Liver (tissue), 9 donors: ENCODE results near the gene ACTR1A. TPM values are rescaled to one million over a fixed set of nuclear protein-coding genes. Genes with fewer than 3 reads are reported as not detected.
A peak's percentile ranks its signal among the peaks of the same experiment; 100 is the strongest.

Source experiments
- DNase-seq: peaks from one replicate; pipeline ENCODE4 v3.0.0-alpha.2; 2017; ENCODE audit warnings: low spot score
- H3K27ac ChIP-seq, 2 donors: one replicate each; pipeline ENCODE4 v1.7.0; 2013; ENCODE audit warnings: inconsistent platforms in 2 of 2, low read length in 2 of 2, control low read depth in 1 of 2, low read depth in 1 of 2, mild to moderate bottlenecking in 1 of 2
- H3K27me3 ChIP-seq, 4 donors: one replicate each; pipeline versions ENCODE4 v1.6.1 to v1.7.0; 2013; ENCODE audit warnings: low read length in 3 of 4, inconsistent platforms in 1 of 4, mild to moderate bottlenecking in 1 of 4, moderate library complexity in 1 of 4; ENCODE audit not compliant: control insufficient read depth in 4 of 4, insufficient read depth in 4 of 4
- H3K36me3 ChIP-seq, 4 donors: one replicate each; pipeline versions ENCODE4 v1.6.1 to v1.7.0; 2013; ENCODE audit warnings: low read length in 3 of 4, mild to moderate bottlenecking in 3 of 4, low read depth in 1 of 4, moderate library complexity in 1 of 4; ENCODE audit not compliant: control insufficient read depth in 4 of 4, insufficient read depth in 3 of 4
- H3K4me1 ChIP-seq, 4 donors: one replicate each; pipeline versions ENCODE4 v1.6.1 to v1.7.0; 2013; ENCODE audit warnings: low read length in 3 of 4, mild to moderate bottlenecking in 3 of 4, moderate library complexity in 1 of 4; ENCODE audit not compliant: control insufficient read depth in 4 of 4, insufficient read depth in 4 of 4
- H3K4me3 ChIP-seq, 3 donors: one replicate each; pipeline versions ENCODE4 v1.6.1 to v1.7.0; 2013; ENCODE audit warnings: low read length in 3 of 3, control low read depth in 1 of 3, low read depth in 1 of 3, mild to moderate bottlenecking in 1 of 3
- H3K9ac ChIP-seq, 2 donors: one replicate each; pipeline ENCODE4 v1.7.0; 2013; ENCODE audit warnings: low read length in 2 of 2, mild to moderate bottlenecking in 2 of 2, moderate library complexity in 2 of 2, control low read depth in 1 of 2, low read depth in 1 of 2
- H3K9me3 ChIP-seq, 4 donors: one replicate each; pipeline versions ENCODE4 v1.6.1 to v1.7.0; 2013; ENCODE audit warnings: low read length in 3 of 4; ENCODE audit not compliant: control insufficient read depth in 4 of 4
- EGR1 ChIP-seq, 2 donors: IDR thresholded peaks; 2 replicates each; pipeline ENCODE4 v1.6.1; 2016 to 2018; ENCODE audit warnings: antibody characterized with exemption in 2 of 2, low read depth in 2 of 2
- FOXA1 ChIP-seq: IDR thresholded peaks from 2 replicates; pipeline ENCODE4 v1.6.1; 2016; ENCODE audit warnings: antibody characterized with exemption
- GABPA ChIP-seq, 2 donors: IDR thresholded peaks in 1 of 2; conservative IDR thresholded peaks in 1 of 2; 2 replicates each; pipeline ENCODE4 v1.6.1; 2016; ENCODE audit warnings: antibody characterized with exemption in 2 of 2, mild to moderate bottlenecking in 1 of 2, moderate library complexity in 1 of 2
- HNF4A ChIP-seq, 2 donors: conservative IDR thresholded peaks; 2 replicates each; pipeline ENCODE4 v1.6.1; 2016; ENCODE audit warnings: antibody characterized with exemption in 2 of 2, mild to moderate bottlenecking in 2 of 2
- HNF4G ChIP-seq: IDR thresholded peaks from 2 replicates; pipeline ENCODE4 v1.6.1; 2016; ENCODE audit warnings: antibody characterized with exemption
- JUND ChIP-seq, 2 donors: IDR thresholded peaks; 2 replicates each; pipeline ENCODE4 v1.6.1; 2016; ENCODE audit warnings: antibody characterized with exemption in 2 of 2
- NR2F2 ChIP-seq: IDR thresholded peaks from 2 replicates; pipeline ENCODE4 v1.6.1; 2016; ENCODE audit warnings: antibody characterized with exemption
- RAD21 ChIP-seq, 2 donors: IDR thresholded peaks; 2 replicates each; pipeline ENCODE4 v1.6.1; 2016; ENCODE audit warnings: antibody characterized with exemption in 2 of 2, mild to moderate bottlenecking in 2 of 2
- RXRA ChIP-seq, 2 donors: IDR thresholded peaks; 2 replicates each; pipeline ENCODE4 v1.6.1; 2017 to 2018; ENCODE audit warnings: antibody characterized with exemption in 2 of 2, mild to moderate bottlenecking in 1 of 2
- SP1 ChIP-seq: IDR thresholded peaks from 2 replicates; pipeline ENCODE4 v1.6.1; 2018; ENCODE audit warnings: antibody characterized with exemption, mild to moderate bottlenecking
- TAF1 ChIP-seq: conservative IDR thresholded peaks from 2 replicates; pipeline ENCODE4 v1.6.1; 2016; ENCODE audit warnings: antibody characterized with exemption, mild to moderate bottlenecking
- YY1 ChIP-seq: IDR thresholded peaks from 2 replicates; pipeline ENCODE4 v1.6.1; 2016; ENCODE audit warnings: antibody characterized with exemption, mild to moderate bottlenecking
- WGBS: extraction: QIAGEN DNeasy Blood & Tissue Kit; methylation state at CpG from one replicate; pipeline ENCODE4 v1.1.7; 2013; 5-methylcytosine and 5-hydroxymethylcytosine counted together
- polyA plus RNA-seq, 2 donors: library from polyadenylated mRNA; stranded (reverse) in 1 of 2; unstranded in 1 of 2; fragments of 200-250 nt in 1 of 2; fragments of >200 nt in 1 of 2; fragmentation: Nextera tagmentation in 1 of 2; extraction: Ambion mirVana in 1 of 2; gene quantifications; one replicate each; pipeline versions ENCODE4 v1.2.1 to v1.2.3, GENCODE V29; 2013 to 2015
- total RNA-seq, 2 donors: library from RNA; depleted of rRNA; stranded (reverse); fragments of >200 nt; gene quantifications; one replicate each; pipeline ENCODE4 v1.2.3, GENCODE V29; 2014
- TF ChIP-seq, protein P1 (sequence below): IDR thresholded peaks from 2 replicates; pipeline ENCODE4 v1.6.1; 2016; ENCODE audit warnings: antibody characterized with exemption, mild to moderate bottlenecking
- TF ChIP-seq, protein P2 (sequence below): fragments of 150-350 bp; IDR thresholded peaks from 2 replicates; pipeline ENCODE4 v1.5.1; 2017; ENCODE audit warnings: improper control_type of control experiment, low read depth, low read length; ENCODE audit not compliant: missing input control
- TF ChIP-seq, protein P3 (sequence below): IDR thresholded peaks from 2 replicates; pipeline ENCODE4 v1.6.1; 2016; ENCODE audit warnings: antibody characterized with exemption
- TF ChIP-seq, protein P4 (sequence below): IDR thresholded peaks from 2 replicates; pipeline ENCODE4 v1.6.1; 2016; ENCODE audit warnings: antibody characterized with exemption
- donor health status: healthy.
- donor health status: healthy.
- donor health status: healthy.
- donor health status: healthy.
- donor health status: healthy.

Gene ACTR1A
- total and polyA plus RNA-seq, 4 donors, result 24.5 to 51.9 (median 35.3) TPM

DNA sequence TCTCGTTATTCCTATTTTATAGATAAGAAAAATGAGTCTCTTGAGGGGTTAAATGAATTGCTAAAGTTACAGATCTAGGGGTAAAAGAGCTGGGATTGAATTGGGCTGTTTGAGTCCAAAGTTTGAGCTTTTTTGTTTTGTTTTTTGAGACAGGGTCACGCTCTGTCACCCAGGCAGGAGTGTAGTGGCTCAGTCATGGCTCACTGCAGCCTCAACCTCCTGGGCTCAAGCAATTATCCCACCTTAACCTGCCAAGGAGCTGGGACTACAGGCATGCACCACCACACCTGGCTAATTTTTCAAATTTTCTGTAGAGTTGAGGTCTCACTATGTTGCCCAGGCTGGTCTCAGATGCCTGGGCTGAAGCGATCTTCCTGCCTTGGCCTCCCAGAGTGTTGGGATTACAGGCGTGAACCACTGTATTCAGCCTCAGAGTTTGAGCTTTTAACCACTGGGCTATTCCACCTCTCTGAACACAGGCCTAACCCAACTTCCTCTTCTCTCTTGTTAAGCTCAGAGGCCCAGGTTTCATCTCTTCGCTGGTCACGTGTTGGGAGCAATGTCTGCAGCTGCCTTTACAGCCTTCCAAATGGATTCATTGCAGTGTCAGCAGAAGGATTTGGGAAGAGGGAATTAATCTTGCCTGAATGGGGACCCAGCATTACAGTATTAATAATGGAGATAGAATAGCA, 9.2 kb upstream of the ACTR1A start:
- TF ChIP-seq RAD21 (IDR thresholded peaks at IDR 0.05) (no peak), JUND (IDR thresholded peaks at IDR 0.05) (no peak), NR2F2 (no peak), HNF4A (conservative IDR thresholded peaks at IDR 0.05) (peak; percentile 68 to 72), HNF4G (peak; percentile 31), FOXA1 (no peak), SP1 (peak; percentile 64), RXRA (IDR thresholded peaks at IDR 0.05) (peak in 1 of 2 donors; percentile 21)
- Histone ChIP-seq H3K4me3 (no peak overlapping the region), H3K27ac (peak overlapping the region in 1 of 2 donors; percentile 25), H3K27me3 (no peaks in the 10 kb centered on the region), H3K9ac (no peak overlapping the region), H3K9me3 (no peaks in the 10 kb centered on the region), H3K36me3 (peaks cover 0 to 15% (median 9%) of the 10 kb centered on the region in 4 donors), H3K4me1 (peaks cover 4 to 16% (median 11%) of the 10 kb centered on the region in 4 donors)
- DNase-seq, result no peak
- WGBS, result 61% methylated on average over 6 of the region's 6 CpGs

DNA sequence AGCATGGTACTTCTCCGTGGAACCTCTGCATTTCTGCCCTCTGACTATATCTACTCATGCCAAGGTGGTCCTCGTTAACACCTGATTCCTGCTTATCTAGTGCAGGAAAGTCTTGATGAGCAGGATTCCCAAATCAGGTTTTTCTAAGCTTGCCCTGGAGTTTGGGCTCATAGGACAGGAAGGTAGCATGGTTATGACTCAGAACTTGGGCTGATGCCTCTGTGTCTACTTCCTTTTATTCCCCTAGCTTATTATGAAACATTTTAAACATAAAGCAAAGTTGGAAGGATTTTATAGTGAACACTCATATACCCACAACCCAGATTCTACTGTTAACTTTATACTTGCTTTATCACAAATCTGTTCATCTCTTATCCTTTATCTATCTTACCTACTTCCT, 6.9 kb upstream of the ACTR1A start:
- DNase-seq, result no peak
- no peaks in the 10 kb centered on the region for H3K27me3 ChIP-seq
- no peak overlapping the region for H3K27ac ChIP-seq
- 63% methylated on average over 2 of the region's 2 CpGs for WGBS
- no peaks in the 10 kb centered on the region for H3K9me3 ChIP-seq
- no peak overlapping the region for H3K4me3 ChIP-seq
- peaks cover 0 to 15% (median 9%) of the 10 kb centered on the region in 4 donors for H3K36me3 ChIP-seq
- TF ChIP-seq GABPA (IDR thresholded peaks at IDR 0.05 in 1 of 2, conservative IDR thresholded peaks at IDR 0.05 in 1 of 2) (no peak), SP1 (no peak), JUND (IDR thresholded peaks at IDR 0.05) (no peak), RXRA (IDR thresholded peaks at IDR 0.05) (no peak), YY1 (no peak), TAF1 (no peak), HNF4A (conservative IDR thresholded peaks at IDR 0.05) (no peak), EGR1 (IDR thresholded peaks at IDR 0.05; ENCODE audit: low read depth in 2 of 2) (no peak), HNF4G (no peak), FOXA1 (no peak), NR2F2 (no peak), RAD21 (IDR thresholded peaks at IDR 0.05) (no peak)
- TF ChIP-seq, protein P1, sequence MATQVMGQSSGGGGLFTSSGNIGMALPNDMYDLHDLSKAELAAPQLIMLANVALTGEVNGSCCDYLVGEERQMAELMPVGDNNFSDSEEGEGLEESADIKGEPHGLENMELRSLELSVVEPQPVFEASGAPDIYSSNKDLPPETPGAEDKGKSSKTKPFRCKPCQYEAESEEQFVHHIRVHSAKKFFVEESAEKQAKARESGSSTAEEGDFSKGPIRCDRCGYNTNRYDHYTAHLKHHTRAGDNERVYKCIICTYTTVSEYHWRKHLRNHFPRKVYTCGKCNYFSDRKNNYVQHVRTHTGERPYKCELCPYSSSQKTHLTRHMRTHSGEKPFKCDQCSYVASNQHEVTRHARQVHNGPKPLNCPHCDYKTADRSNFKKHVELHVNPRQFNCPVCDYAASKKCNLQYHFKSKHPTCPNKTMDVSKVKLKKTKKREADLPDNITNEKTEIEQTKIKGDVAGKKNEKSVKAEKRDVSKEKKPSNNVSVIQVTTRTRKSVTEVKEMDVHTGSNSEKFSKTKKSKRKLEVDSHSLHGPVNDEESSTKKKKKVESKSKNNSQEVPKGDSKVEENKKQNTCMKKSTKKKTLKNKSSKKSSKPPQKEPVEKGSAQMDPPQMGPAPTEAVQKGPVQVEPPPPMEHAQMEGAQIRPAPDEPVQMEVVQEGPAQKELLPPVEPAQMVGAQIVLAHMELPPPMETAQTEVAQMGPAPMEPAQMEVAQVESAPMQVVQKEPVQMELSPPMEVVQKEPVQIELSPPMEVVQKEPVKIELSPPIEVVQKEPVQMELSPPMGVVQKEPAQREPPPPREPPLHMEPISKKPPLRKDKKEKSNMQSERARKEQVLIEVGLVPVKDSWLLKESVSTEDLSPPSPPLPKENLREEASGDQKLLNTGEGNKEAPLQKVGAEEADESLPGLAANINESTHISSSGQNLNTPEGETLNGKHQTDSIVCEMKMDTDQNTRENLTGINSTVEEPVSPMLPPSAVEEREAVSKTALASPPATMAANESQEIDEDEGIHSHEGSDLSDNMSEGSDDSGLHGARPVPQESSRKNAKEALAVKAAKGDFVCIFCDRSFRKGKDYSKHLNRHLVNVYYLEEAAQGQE, result no peak
- TF ChIP-seq, protein P2, sequence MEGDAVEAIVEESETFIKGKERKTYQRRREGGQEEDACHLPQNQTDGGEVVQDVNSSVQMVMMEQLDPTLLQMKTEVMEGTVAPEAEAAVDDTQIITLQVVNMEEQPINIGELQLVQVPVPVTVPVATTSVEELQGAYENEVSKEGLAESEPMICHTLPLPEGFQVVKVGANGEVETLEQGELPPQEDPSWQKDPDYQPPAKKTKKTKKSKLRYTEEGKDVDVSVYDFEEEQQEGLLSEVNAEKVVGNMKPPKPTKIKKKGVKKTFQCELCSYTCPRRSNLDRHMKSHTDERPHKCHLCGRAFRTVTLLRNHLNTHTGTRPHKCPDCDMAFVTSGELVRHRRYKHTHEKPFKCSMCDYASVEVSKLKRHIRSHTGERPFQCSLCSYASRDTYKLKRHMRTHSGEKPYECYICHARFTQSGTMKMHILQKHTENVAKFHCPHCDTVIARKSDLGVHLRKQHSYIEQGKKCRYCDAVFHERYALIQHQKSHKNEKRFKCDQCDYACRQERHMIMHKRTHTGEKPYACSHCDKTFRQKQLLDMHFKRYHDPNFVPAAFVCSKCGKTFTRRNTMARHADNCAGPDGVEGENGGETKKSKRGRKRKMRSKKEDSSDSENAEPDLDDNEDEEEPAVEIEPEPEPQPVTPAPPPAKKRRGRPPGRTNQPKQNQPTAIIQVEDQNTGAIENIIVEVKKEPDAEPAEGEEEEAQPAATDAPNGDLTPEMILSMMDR, result no peak
- TF ChIP-seq, protein P3, sequence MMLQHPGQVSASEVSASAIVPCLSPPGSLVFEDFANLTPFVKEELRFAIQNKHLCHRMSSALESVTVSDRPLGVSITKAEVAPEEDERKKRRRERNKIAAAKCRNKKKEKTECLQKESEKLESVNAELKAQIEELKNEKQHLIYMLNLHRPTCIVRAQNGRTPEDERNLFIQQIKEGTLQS, result no peak
- TF ChIP-seq, protein P4, sequence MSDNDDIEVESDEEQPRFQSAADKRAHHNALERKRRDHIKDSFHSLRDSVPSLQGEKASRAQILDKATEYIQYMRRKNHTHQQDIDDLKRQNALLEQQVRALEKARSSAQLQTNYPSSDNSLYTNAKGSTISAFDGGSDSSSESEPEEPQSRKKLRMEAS, result no peak
- peaks cover 0 to 20% (median 18%) of the 10 kb centered on the region in 4 donors for H3K4me1 ChIP-seq
- H3K9ac ChIP-seq, result no peak overlapping the region
